Liver (tissue), 3 donors: ENCODE measurements around the gene CDC27.
"Not testable (repeated sequence)": the region's sequence is repeated elsewhere in the genome, so short reads cannot be mapped to it uniquely, and the experiment has no call there.

Experiments
- HNF4G ChIP-seq: IDR thresholded peaks from 2 replicates; pipeline ENCODE4 v1.6.1; 2016; ENCODE audit warnings: antibody characterized with exemption
- TF ChIP-seq, protein P1 (sequence below): fragments of 150-350 bp; IDR thresholded peaks from 2 replicates; pipeline ENCODE4 v1.5.1; 2017; ENCODE audit warnings: improper control_type of control experiment, low read depth, low read length; ENCODE audit not compliant: missing input control
- donor health status: healthy.
- donor health status: healthy.

DNA sequence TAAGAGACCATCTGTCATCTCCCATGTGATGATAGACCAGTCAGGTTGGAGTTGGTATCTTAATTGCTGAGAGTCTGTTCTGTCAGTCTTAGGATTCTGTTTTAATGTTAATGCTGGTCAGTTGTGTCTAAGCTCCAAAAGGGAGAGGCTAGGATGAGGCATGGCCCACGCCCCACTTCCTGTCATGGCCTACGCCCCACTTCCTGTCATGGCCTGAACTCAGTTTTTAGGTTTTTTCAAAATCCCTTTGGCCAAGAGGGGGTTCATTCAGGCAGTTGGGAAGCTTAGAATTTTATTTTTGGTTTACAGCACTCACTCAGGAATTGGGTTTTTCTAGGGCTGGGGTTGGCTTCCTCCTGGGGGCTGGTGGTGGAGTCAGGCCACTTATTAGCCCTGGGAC is 117.9 kb downstream of the CDC27 start:
- TF ChIP-seq HNF4G, result not testable (repeated sequence)
- TF ChIP-seq, protein P1, sequence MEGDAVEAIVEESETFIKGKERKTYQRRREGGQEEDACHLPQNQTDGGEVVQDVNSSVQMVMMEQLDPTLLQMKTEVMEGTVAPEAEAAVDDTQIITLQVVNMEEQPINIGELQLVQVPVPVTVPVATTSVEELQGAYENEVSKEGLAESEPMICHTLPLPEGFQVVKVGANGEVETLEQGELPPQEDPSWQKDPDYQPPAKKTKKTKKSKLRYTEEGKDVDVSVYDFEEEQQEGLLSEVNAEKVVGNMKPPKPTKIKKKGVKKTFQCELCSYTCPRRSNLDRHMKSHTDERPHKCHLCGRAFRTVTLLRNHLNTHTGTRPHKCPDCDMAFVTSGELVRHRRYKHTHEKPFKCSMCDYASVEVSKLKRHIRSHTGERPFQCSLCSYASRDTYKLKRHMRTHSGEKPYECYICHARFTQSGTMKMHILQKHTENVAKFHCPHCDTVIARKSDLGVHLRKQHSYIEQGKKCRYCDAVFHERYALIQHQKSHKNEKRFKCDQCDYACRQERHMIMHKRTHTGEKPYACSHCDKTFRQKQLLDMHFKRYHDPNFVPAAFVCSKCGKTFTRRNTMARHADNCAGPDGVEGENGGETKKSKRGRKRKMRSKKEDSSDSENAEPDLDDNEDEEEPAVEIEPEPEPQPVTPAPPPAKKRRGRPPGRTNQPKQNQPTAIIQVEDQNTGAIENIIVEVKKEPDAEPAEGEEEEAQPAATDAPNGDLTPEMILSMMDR, result not testable (repeated sequence)
